Measurements from ENCODE around the gene KLHL1. TPM values are rescaled to one million over a fixed set of nuclear protein-coding genes. Genes with fewer than 3 reads are reported as not detected.

KLHL1 gene
- total RNA-seq, 2 donors from 2014 or later = not detected

DNA sequence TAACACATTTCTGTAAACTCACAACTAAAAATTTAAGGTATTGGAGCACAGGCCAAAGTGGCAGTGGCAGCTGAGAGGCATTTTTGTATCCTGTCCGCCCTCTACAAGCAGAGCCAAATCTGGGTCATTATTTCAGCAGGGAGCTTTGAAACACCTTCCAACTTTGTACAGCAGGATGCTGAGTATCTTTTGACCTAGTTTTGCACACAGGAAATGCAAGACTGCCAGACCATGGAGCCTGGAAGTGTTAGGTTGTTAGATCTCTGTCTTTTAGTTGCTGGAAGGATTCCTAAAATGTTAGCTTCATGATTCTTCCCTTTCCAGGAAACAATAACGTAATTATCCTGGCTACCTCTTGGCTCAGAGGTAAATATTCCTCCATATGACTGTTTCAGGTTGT, 149.2 kb downstream of the KLHL1 start:
- ATAC-seq (no peak), DNase-seq (ENCODE audit: low spot score) (no peak)
- Mint-ChIP-seq H3K27ac (no peak overlapping the region), H3K36me3 (no peaks in the 10 kb centered on the region), H3K9me3 (peaks cover 3% of the 10 kb centered on the region), H3K27me3 (no peaks in the 10 kb centered on the region), H3K4me1 (ENCODE audit: low read depth in 2 of 2) (no peaks in the 10 kb centered on the region), H3K4me3 (no peak overlapping the region)

DNA sequence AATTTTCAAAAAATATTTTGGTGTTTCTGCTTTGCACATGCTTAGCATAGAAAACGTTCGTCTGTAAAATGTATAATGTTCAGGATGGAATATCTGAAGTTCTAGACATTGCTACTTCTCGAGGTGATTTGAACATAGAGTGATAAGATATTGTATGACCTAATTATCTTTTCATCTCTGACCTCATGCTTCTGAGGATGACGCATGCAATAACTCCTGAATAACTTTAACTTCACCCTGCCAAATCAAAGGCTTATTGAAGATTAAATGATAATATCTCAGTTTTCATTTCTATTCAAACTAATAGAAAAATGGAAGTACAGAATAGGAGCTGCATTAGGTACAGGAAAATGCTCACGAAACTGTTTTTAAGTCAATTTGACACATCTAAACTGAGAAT, 151.4 kb downstream of the KLHL1 start:
- no peaks in the 10 kb centered on the region for H3K27me3 Mint-ChIP-seq
- no peak overlapping the region for H3K4me3 Mint-ChIP-seq
- ATAC-seq (no peak), DNase-seq (ENCODE audit: low spot score) (no peak)
- H3K9me3 Mint-ChIP-seq = peaks cover 3% of the 10 kb centered on the region
- H3K36me3 Mint-ChIP-seq = no peaks in the 10 kb centered on the region
- no peaks in the 10 kb centered on the region for H3K4me1 Mint-ChIP-seq (ENCODE audit: low read depth in 2 of 2)
- no peak overlapping the region for H3K27ac Mint-ChIP-seq

GRCh38 chr13:69956349-69956748, 151.9 kb downstream of the KLHL1 start:
- Mint-ChIP-seq H3K36me3 (no peaks in the 10 kb centered on the region), H3K27me3 (no peaks in the 10 kb centered on the region), H3K4me1 (ENCODE audit: low read depth in 2 of 2) (no peaks in the 10 kb centered on the region), H3K27ac (no peak overlapping the region), H3K9me3 (peaks cover 3% of the 10 kb centered on the region), H3K4me3 (no peak overlapping the region)
- no peak for DNase-seq (ENCODE audit: low spot score)
- ATAC-seq = no peak

GRCh38 chr13:69955271-69955670, 153.0 kb downstream of the KLHL1 start:
- Mint-ChIP-seq H3K4me1 (ENCODE audit: low read depth in 2 of 2) (no peaks in the 10 kb centered on the region), H3K27ac (no peak overlapping the region), H3K9me3 (peaks cover 3% of the 10 kb centered on the region), H3K27me3 (no peaks in the 10 kb centered on the region), H3K36me3 (no peaks in the 10 kb centered on the region), H3K4me3 (no peak overlapping the region)
- DNase-seq (ENCODE audit: low spot score) (no peak), ATAC-seq (no peak)

DNA sequence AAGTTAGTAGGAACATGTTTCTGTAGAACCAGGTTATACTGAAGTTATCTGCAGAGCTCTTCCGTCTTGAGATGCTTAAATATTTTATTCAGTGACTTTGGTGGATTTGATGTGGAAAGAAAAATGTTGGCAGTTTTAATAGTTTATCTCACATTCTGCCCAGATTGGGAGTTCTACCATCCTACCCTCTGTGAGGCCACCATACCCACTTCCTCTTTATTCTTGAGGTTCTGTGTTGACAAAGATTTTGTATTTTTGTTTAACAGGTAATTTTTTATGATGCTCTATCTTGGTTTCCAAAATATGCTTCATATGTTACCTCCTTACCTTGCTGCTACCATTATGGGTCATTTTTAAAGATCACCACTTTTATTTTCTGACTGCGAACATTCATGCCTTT, 156.8 kb downstream of the KLHL1 start:
- Mint-ChIP-seq H3K9me3 (peaks cover 10% of the 10 kb centered on the region), H3K36me3 (no peaks in the 10 kb centered on the region), H3K27me3 (no peaks in the 10 kb centered on the region), H3K4me1 (ENCODE audit: low read depth in 2 of 2) (no peaks in the 10 kb centered on the region), H3K27ac (no peak overlapping the region), H3K4me3 (no peak overlapping the region)
- no peak for DNase-seq (ENCODE audit: low spot score)
- no peak for ATAC-seq

DNA sequence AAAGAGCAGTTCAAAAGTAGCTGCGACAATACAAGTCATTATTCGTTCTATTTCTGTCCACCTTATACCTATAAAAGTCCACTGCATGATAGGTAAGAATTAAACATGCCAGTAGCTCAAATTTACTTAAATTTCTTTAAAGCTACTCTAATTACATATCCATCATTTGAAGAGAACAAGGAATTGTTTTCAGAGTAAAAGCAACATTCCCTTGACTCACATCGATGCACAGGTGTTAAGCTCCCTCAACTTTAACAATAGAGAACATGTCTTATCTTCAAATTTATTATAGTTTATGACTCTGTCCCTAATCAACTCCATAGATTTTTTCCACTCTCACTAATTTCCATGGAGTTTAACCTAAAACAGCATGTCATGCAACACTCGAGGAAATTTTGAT, 158.1 kb downstream of the KLHL1 start:
- Mint-ChIP-seq H3K9me3 (peaks cover 7% of the 10 kb centered on the region), H3K27me3 (no peaks in the 10 kb centered on the region)

GRCh38 chr13:69948016-69948415, 160.2 kb downstream of the KLHL1 start:
- DNase-seq (ENCODE audit: low spot score) (no peak), ATAC-seq (no peak)
- H3K27ac Mint-ChIP-seq = no peak overlapping the region
- no peak overlapping the region for H3K4me3 Mint-ChIP-seq
- H3K9me3 Mint-ChIP-seq = peaks cover 7% of the 10 kb centered on the region
- no peaks in the 10 kb centered on the region for H3K36me3 Mint-ChIP-seq
- no peaks in the 10 kb centered on the region for H3K4me1 Mint-ChIP-seq (ENCODE audit: low read depth in 2 of 2)
- no peaks in the 10 kb centered on the region for H3K27me3 Mint-ChIP-seq

More for the DNA sequence above, 158.1 kb downstream of the KLHL1 start:
- no peak for DNase-seq (ENCODE audit: low spot score)
- no peaks in the 10 kb centered on the region for H3K36me3 Mint-ChIP-seq
- H3K4me3 Mint-ChIP-seq = no peak overlapping the region
- ATAC-seq = no peak
- H3K4me1 Mint-ChIP-seq (ENCODE audit: low read depth in 2 of 2) = no peaks in the 10 kb centered on the region
- no peak overlapping the region for H3K27ac Mint-ChIP-seq

DNA sequence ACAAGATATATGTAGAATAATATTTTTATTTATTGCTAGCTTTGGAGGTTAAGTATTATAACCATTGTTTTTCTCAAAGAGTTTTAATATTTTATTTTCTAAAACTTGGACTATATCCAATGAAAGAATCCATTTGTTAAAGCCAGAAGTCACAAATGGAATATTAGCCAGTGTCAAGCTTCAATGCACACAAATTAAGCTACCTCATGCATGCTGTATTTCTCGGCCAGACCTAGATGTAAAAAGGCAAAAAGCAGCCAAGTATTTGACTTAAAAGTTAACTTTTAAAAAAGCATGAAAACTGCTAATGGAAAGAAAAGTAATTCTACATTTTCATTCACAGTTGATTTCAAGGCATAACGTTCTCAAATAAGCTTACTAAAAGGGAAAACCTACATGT, 160.7 kb downstream of the KLHL1 start:
- no peak overlapping the region for H3K27ac Mint-ChIP-seq
- no peaks in the 10 kb centered on the region for H3K27me3 Mint-ChIP-seq
- ATAC-seq = no peak
- no peaks in the 10 kb centered on the region for H3K4me1 Mint-ChIP-seq (ENCODE audit: low read depth in 2 of 2)
- H3K9me3 Mint-ChIP-seq = peaks cover 7% of the 10 kb centered on the region
- DNase-seq (ENCODE audit: low spot score) = no peak
- no peak overlapping the region for H3K4me3 Mint-ChIP-seq
- H3K36me3 Mint-ChIP-seq = no peaks in the 10 kb centered on the region

DNA sequence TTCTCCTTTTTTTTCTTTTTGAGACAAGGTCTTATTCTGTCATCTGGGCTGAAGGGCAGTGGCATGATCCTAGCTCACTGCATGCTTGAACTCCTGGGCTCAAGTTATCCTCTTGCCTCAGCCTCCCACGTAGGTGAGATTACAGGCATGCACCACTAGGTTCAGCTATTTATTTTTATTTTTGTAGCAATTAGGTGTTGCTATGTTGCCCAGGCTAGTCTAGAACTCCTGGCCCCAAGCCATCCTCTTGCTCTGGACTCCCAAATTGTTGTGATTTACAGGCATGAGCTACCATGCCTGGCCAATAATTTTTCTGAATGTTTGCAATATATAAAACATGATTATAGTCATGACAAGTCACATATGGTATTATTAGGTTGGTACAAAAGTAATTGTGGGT, 161.7 kb downstream of the KLHL1 start:
- Mint-ChIP-seq H3K4me3 (no peak overlapping the region), H3K36me3 (no peaks in the 10 kb centered on the region), H3K27ac (no peak overlapping the region), H3K9me3 (peaks cover 8% of the 10 kb centered on the region), H3K27me3 (no peaks in the 10 kb centered on the region), H3K4me1 (ENCODE audit: low read depth in 2 of 2) (no peaks in the 10 kb centered on the region)
- ATAC-seq = no peak
- DNase-seq (ENCODE audit: low spot score) = no peak

- DNase-seq (ENCODE audit: low spot score) (no peak), ATAC-seq (no peak)
- no peaks in the 10 kb centered on the region for H3K27me3 Mint-ChIP-seq
- no peaks in the 10 kb centered on the region for H3K36me3 Mint-ChIP-seq
- H3K4me1 Mint-ChIP-seq (ENCODE audit: low read depth in 2 of 2) = no peaks in the 10 kb centered on the region
- H3K9me3 Mint-ChIP-seq = peaks cover 18% of the 10 kb centered on the region
- no peak overlapping the region for H3K27ac Mint-ChIP-seq
- H3K4me3 Mint-ChIP-seq = no peak overlapping the region
Observed at GRCh38 chr13:69935043-69935442, 173.2 kb downstream of the KLHL1 start.

DNA sequence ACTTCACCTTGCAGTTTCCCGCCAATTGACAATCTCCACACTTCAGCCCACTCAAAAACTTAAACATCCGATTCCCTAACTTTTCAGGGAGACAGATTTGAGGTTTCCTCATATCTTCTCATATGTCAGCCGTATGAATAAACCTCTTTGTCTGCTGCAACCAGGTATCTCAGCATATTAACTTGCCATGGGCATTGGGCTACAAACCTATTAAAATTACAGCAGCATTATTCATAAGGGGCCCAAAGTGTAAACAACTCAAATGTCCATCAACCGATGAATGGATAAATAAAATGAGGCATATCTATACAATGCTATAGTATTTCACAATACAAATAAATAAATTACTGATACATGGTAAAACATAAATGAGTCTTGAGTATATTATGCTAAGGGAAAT, 180.0 kb downstream of the KLHL1 start:
- H3K27me3 Mint-ChIP-seq = no peaks in the 10 kb centered on the region
- peaks cover 2% of the 10 kb centered on the region for H3K9me3 Mint-ChIP-seq
- H3K4me1 Mint-ChIP-seq (ENCODE audit: low read depth in 2 of 2) = no peaks in the 10 kb centered on the region
- H3K4me3 Mint-ChIP-seq = no peak overlapping the region
- ATAC-seq (no peak), DNase-seq (ENCODE audit: low spot score) (no peak)
- no peak overlapping the region for H3K27ac Mint-ChIP-seq
- peaks cover 5% of the 10 kb centered on the region for H3K36me3 Mint-ChIP-seq

GRCh38 chr13:69921156-69921555, 187.1 kb downstream of the KLHL1 start:
- Mint-ChIP-seq H3K27me3 (no peaks in the 10 kb centered on the region), H3K27ac (no peak overlapping the region), H3K4me3 (no peak overlapping the region), H3K9me3 (peaks cover 6% of the 10 kb centered on the region), H3K4me1 (ENCODE audit: low read depth in 2 of 2) (no peaks in the 10 kb centered on the region), H3K36me3 (peaks cover 11% of the 10 kb centered on the region)
- ATAC-seq (no peak), DNase-seq (ENCODE audit: low spot score) (no peak)

GRCh38 chr13:69912630-69913029, 195.6 kb downstream of the KLHL1 start:
- Mint-ChIP-seq H3K4me3 (no peak overlapping the region), H3K27me3 (no peaks in the 10 kb centered on the region), H3K4me1 (ENCODE audit: low read depth in 2 of 2) (no peaks in the 10 kb centered on the region), H3K27ac (no peak overlapping the region), H3K9me3 (peaks cover 4% of the 10 kb centered on the region), H3K36me3 (no peaks in the 10 kb centered on the region)
- ATAC-seq (no peak), DNase-seq (ENCODE audit: low spot score) (no peak)

DNA sequence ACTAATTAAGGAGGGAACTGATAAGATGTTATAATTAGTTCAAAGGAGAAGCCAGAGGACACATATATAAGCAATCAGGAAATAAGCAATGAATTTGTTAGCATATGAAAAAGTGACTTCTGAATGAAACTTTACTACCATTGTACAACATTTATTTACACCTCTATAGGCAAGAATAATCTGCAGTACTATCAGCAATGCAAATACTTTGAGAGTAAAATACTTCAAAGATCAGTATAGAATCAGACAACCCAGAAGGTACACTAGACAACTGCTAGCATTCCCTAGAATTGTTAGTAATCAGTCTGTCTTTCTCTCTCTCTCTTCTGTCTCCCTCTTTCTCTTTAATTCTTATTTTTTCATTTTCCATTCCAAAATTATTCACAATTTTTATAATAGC, 197.5 kb downstream of the KLHL1 start:
- no peaks in the 10 kb centered on the region for H3K27me3 Mint-ChIP-seq
- no peaks in the 10 kb centered on the region for H3K4me1 Mint-ChIP-seq (ENCODE audit: low read depth in 2 of 2)
- H3K4me3 Mint-ChIP-seq = no peak overlapping the region
- no peak overlapping the region for H3K27ac Mint-ChIP-seq
- H3K9me3 Mint-ChIP-seq = peaks cover 8% of the 10 kb centered on the region
- DNase-seq (ENCODE audit: low spot score) = no peak
- no peak for ATAC-seq
- H3K36me3 Mint-ChIP-seq = no peaks in the 10 kb centered on the region

DNA sequence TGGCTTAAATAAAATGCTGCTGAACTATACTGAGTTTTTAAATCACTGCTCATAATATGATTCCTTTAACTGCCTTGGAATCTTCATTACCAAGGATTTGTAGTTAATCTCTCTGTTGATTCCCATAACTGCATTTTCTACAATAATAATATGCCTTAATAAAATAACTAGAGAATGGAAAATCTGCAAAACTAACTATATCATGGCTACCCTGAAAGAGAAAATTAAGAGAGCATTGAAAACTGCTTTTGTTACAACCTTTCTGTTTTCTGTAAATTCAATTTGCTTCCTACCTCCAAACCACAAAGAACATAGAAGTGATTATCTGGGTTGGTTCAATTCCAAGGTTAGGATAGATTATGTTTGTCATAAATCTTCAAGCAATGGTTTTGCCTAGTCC, 203.5 kb downstream of the KLHL1 start:
- H3K9me3 Mint-ChIP-seq = peaks cover 17% of the 10 kb centered on the region
- no peaks in the 10 kb centered on the region for H3K27me3 Mint-ChIP-seq
- no peak overlapping the region for H3K27ac Mint-ChIP-seq
- H3K36me3 Mint-ChIP-seq = no peaks in the 10 kb centered on the region
- DNase-seq (ENCODE audit: low spot score) (no peak), ATAC-seq (no peak)
- no peak overlapping the region for H3K4me3 Mint-ChIP-seq
- no peaks in the 10 kb centered on the region for H3K4me1 Mint-ChIP-seq (ENCODE audit: low read depth in 2 of 2)
